ENCODE data around the gene IFNA6. TPM values are rescaled to one million over a fixed set of nuclear protein-coding genes. Genes with fewer than 3 reads are reported as not detected.

Gene IFNA6
- total RNA-seq, 1 experiment from 2014 or later, result not detected

DNA sequence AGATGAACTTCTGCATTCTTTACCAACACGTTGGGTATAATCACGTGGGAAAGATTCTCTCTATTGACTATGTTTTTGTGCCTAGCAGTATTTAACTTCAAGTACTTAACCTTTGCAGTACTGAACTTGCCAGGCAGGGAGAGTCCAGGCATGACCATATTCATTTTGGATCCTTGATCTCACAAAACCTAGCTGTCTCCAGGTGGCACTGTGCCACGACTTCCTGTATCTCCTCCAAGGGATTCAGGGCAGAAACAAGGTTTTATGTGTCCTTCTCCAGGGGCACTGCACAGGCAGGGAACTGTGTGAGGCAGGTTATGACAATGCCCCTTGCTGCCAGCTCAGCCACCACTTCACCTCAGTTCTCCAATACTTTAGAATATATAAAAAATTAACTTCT is 33.8 kb downstream of the IFNA6 start:
- Histone ChIP-seq H3K36me3 (ENCODE audit: low read depth) (no peaks in the 10 kb centered on the region), H3K27ac (no peak overlapping the region), H2AFZ (no peak overlapping the region), H3K9me2 (ENCODE audit: insufficient read depth) (no peaks in the 10 kb centered on the region), H3K27me3 (ENCODE audit: insufficient read depth, low read depth) (no peaks in the 10 kb centered on the region), H3K9me3 (ENCODE audit: insufficient read depth, low read depth) (no peaks in the 10 kb centered on the region), H3K4me3 (no peak overlapping the region), H3K4me1 (replicated peaks; ENCODE audit: insufficient read depth) (no peaks in the 10 kb centered on the region), H3F3A (ENCODE audit: insufficient read depth, low read depth) (no peaks in the 10 kb centered on the region), H3K79me2 (ENCODE audit: low read depth) (no peaks in the 10 kb centered on the region), H3K4me2 (no peak overlapping the region), H4K20me1 (ENCODE audit: insufficient read depth) (no peaks in the 10 kb centered on the region)
- DNase-seq, result no peak
- intact Hi-C loops (cut with micrococcal nuclease; ENCODE audit: unreplicated experiment), result loop anchor here (5.0 kb wide), 2 partner anchors 65 to 495 kb away; no protein-coding TSS in a partner anchor
- no TSS peak for BruUV-seq (replicated peaks)
- ChIA-PET CTCF (no interaction called here), POLR2A (ENCODE audit: unreplicated experiment) (no interaction called here)
- no peak for TF ChIP-seq EZH2 (IDR thresholded peaks at IDR 0.05; ENCODE audit: low read depth)
- TF ChIP-seq CTCF (conservative IDR thresholded peaks at IDR 0.05), result no peak

- BruUV-seq (replicated peaks), result no TSS peak
- DNase-seq, result no peak
These were observed 34.5 kb downstream of the IFNA6 start for GRCh38 chr9:21316032-21316842.

DNA sequence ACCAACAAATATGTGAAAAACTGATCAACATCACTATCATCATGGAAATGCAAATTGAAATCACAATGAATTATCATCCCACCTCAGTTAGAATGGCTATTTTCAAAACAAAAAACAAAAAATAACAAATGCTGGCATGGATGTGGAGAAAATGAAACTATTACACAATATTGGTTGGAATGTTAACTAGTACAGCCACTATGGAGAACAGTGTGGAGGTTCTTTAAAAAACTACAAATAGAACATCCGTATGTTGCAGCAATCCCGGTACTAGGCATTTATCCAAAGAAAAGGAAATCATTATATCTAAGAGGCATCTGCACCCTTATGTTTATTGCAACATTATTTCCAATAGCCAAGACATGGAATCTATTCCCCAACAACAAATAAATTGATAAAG is 36.5 kb downstream of the IFNA6 start:
- Histone ChIP-seq H3K9me2 (ENCODE audit: insufficient read depth) (no peaks in the 10 kb centered on the region), H3K4me2 (no peak overlapping the region), H3F3A (ENCODE audit: insufficient read depth, low read depth) (no peaks in the 10 kb centered on the region), H3K4me1 (replicated peaks; ENCODE audit: insufficient read depth) (no peaks in the 10 kb centered on the region), H3K79me2 (ENCODE audit: low read depth) (no peaks in the 10 kb centered on the region), H3K27ac (no peak overlapping the region), H4K20me1 (ENCODE audit: insufficient read depth) (no peaks in the 10 kb centered on the region), H3K36me3 (ENCODE audit: low read depth) (no peaks in the 10 kb centered on the region), H3K27me3 (ENCODE audit: insufficient read depth, low read depth) (no peaks in the 10 kb centered on the region), H3K9me3 (ENCODE audit: insufficient read depth, low read depth) (no peaks in the 10 kb centered on the region), H2AFZ (no peak overlapping the region), H3K4me3 (no peak overlapping the region)
- no TSS peak for BruUV-seq (replicated peaks)
- CTCF ChIA-PET, result no interaction called here
- DNase-seq, result no peak
- POLR2A ChIA-PET (ENCODE audit: unreplicated experiment), result no interaction called here
- TF ChIP-seq CTCF (conservative IDR thresholded peaks at IDR 0.05) (no peak), EZH2 (IDR thresholded peaks at IDR 0.05; ENCODE audit: low read depth) (no peak)
- intact Hi-C loops (cut with micrococcal nuclease; ENCODE audit: unreplicated experiment), result no loop called here

More at GRCh38 chr9:21316032-21316842, 34.5 kb downstream of the IFNA6 start:
- no peaks in the 10 kb centered on the region for H3F3A ChIP-seq (ENCODE audit: insufficient read depth, low read depth)
- H3K9me3 ChIP-seq (ENCODE audit: insufficient read depth, low read depth), result no peaks in the 10 kb centered on the region
- no peak overlapping the region for H3K4me2 ChIP-seq
- no peak overlapping the region for H3K4me3 ChIP-seq
- intact Hi-C loops (cut with micrococcal nuclease; ENCODE audit: unreplicated experiment), result loop anchor here (5.0 kb wide), 2 partner anchors 64 to 496 kb away; no protein-coding TSS in a partner anchor
- H3K27ac ChIP-seq, result no peak overlapping the region
- H3K27me3 ChIP-seq (ENCODE audit: insufficient read depth, low read depth), result no peaks in the 10 kb centered on the region
- TF ChIP-seq EZH2 (IDR thresholded peaks at IDR 0.05; ENCODE audit: low read depth) (no peak), CTCF (conservative IDR thresholded peaks at IDR 0.05) (no peak)
- ChIA-PET CTCF (no interaction called here), POLR2A (ENCODE audit: unreplicated experiment) (no interaction called here)
- H2AFZ ChIP-seq, result no peak overlapping the region
- no peaks in the 10 kb centered on the region for H3K4me1 ChIP-seq (replicated peaks; ENCODE audit: insufficient read depth)
- no peaks in the 10 kb centered on the region for H4K20me1 ChIP-seq (ENCODE audit: insufficient read depth)
- no peaks in the 10 kb centered on the region for H3K36me3 ChIP-seq (ENCODE audit: low read depth)
- H3K9me2 ChIP-seq (ENCODE audit: insufficient read depth), result no peaks in the 10 kb centered on the region
- no peaks in the 10 kb centered on the region for H3K79me2 ChIP-seq (ENCODE audit: low read depth)
